Measurements from ENCODE around the gene SHB.

DNA sequence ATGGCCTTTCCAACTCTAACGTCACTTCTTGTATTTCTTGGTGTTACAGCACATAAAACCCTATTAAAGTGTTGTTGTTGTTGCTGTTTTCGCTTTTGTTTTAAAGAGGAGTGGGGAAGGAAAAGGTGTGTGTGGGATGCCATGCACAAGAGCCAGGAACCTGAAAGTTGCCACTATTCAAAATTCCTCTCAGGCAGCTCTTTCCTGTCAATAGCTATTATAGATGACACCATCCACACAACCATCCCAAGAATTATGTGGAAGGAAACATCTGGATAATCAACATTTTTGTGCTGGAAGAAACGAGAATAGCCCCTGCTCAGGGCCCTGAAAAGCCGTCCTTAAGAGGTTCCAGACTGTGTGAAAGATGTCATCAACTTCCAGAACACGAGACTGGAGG, 79.3 kb downstream of the SHB start:
- no peak for TF ChIP-seq MAX (CRISPR knock-in tag; IDR thresholded peaks at IDR 0.05)
- TF ChIP-seq, protein P1, sequence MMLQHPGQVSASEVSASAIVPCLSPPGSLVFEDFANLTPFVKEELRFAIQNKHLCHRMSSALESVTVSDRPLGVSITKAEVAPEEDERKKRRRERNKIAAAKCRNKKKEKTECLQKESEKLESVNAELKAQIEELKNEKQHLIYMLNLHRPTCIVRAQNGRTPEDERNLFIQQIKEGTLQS (CRISPR knock-in tag; conservative IDR thresholded peaks at IDR 0.05): no peak
- no peak for TF ChIP-seq OVOL2 (CRISPR knock-in tag; IDR thresholded peaks at IDR 0.05; ENCODE audit: borderline replicate concordance)

Data from WTC11 (cell line).